ENCODE data around the gene IGSF8.
A peak's percentile ranks its signal among the peaks of the same experiment; 100 is the strongest.
"Not testable (repeated sequence)": the region's sequence is repeated elsewhere in the genome, so short reads cannot be mapped to it uniquely, and the experiment has no call there.

The IGSF8 gene

DNA sequence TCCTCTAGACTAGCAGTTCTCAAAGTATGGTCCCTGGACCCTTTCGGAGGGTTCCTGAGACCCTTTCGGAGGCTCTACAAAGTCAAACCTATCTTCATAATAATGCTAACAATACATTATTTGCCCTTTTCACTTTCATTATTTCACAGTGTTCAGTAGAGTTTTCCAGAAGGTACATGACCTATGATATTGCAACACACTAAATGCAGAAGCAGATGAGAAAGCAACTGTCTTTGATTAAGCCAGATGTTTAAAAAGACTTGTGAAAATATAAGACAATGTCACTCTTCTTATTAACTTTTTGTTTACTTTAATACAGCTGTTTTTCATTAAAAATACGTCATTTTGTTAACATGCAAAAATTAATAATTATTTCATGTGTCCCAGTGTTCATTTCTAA lies 34.3 kb downstream of the IGSF8 start:
- no peak for DNase-seq

DNA sequence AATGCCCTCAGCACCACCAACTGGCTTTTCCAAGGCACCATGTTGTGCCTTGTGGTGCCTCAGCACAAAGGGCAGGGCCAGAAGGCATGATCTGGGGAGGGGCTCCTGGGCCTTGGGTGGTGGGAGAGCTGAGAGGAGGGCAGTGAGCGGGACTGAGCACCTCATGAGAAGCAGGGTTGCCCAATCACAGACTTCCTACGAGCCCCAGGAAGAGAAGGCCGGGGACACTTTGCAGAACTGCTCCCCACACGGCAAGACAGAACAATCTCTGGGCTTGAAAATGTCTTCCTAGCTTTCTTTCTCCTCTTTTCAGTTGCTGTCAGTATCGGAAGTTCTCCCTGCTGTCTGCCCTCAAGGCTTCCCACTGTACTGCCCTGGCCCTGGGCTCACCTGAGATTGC lies 35.2 kb downstream of the IGSF8 start:
- DNase-seq = no peak

DNA sequence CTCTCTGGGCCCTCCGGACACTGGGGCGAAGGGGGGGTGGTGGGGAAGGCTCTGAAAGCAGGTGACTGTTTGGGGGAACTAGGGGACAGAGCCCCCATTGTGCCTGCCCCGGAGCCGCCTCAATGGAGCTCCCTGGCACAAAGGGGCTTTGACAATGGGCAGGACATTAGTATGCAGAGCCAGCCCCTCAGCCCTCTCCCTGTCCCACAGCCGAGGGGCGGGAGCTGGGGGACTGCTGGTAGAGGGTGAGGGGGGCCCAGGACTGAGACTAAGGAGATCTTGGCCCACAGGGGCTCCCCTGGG lies 36.2 kb downstream of the IGSF8 start:
- no peak for DNase-seq

DNA sequence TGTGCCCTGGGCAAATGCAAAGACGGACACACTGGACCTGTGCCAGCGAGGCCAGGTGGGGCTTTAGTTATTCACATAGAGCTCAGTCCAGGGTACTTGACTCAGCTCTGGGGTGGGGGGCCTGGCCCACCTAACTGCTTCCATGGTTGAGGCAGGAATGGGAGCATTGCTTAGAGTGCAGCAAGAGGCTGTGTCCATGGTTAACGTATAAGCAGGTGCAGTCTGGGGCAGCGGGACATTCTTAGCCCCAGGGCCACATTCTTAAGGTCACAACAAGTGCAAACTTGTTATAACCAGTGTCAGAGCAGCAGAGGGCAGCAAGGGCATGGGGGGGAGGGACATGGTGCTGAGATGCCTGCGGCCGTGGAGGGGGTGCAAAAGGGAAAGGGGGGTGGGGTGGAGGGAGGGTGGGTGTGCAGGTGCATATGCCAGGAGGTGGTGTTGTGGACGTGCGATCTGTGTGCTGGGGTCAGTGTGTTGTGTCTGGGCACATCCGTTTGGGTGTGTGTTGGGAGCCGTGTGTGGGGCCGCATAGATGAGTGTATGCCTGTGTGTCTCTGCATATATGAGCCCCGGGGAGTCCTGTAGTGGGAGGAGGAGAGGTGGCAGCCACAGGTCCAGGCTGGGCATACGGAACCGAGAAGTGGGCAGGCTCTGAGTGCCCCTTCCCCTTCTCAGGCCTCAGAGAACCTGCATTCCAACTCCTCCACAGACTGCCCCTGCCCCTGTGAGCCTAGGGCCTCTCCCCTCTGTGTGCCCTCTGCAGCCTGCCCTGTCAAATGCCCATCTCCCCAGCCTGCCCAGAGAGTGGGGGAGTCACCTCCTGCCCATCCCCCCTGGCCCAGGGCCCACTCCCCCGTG lies 36.8 kb downstream of the IGSF8 start:
- no peak for DNase-seq

DNA sequence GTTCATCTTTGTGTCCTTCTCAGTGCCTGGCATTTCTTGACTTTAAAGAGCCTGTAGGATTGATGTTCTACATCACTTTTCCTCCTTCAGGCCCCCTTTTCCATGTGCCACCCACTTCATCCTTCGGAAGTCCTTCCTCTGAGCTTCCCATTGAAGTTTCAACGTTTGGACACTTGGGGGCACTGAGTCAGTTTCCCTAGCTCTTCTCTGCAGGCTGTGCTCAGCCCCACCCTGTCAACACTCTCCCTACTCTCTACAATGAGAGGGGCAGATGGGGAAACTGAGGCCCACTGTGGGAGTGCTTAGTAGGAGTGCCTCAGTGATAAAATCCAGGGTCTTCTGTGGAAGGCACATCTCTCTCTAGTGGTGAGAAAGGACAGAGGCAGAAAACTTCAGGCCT lies 40.3 kb downstream of the IGSF8 start:
- DNase-seq = no peak

DNA sequence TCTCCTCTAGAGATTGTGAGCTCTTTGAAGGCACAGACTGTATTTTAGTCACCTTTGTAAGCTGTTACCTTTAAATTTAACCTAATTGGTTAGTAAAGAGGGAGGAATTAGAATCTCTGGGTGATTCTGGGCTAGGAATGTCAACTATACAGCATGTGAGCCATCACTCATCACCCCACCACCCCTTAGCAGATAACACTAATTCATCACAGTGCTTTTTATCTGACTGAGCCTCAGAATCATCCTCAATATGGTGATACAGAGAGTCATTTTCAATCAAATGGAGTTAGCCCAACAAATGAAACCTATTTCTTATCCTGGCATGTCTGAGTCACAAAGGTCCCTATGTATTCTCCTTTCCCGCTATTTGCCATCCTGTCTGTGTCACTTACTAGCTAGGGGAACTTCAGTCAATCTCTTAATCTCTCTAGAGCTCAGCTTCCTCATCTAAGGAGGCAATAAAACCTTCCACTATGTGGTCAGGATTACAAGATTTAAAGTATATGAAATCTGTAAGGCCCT lies 41.7 kb downstream of the IGSF8 start:
- no peak for DNase-seq

DNA sequence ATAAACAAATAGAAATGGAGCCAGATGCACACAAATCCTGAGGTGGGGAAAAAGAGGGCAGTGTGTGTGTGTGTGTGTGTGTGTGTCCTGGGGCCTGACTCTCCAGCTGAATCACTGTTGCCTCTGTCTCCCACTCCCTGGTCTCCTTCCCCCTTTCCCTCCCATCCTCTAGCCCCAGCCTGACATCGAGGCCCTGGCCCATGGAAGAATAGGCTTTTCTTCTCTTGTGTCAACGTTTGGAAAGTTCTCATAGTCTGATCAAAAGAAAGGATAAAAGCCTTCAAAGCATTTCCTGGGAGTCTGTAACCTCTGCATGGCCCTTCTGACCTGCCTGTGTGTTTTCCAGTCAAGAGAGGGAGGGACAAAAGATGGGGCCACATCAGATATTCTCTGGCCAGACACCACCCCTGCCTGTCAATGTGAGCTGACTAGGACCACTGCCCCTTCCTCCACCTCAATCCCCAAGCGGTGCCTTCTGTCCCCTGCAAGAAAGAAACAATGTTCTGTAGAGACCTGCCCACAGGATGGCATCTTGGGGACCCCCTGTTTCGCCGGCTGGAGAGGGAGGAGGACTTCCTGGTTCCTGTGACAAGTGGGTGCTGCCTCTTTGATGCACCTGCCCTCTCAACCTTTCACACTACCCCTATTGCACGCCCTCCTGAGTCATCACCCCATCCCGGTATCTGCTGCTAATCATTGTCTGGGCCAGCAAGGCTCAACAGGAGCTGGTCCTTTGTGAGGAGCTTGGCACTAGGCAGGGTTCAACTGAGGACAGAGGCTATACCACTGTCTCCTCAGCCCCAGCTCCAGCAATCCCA lies 44.7 kb downstream of the IGSF8 start:
- DNase-seq = no peak

DNA sequence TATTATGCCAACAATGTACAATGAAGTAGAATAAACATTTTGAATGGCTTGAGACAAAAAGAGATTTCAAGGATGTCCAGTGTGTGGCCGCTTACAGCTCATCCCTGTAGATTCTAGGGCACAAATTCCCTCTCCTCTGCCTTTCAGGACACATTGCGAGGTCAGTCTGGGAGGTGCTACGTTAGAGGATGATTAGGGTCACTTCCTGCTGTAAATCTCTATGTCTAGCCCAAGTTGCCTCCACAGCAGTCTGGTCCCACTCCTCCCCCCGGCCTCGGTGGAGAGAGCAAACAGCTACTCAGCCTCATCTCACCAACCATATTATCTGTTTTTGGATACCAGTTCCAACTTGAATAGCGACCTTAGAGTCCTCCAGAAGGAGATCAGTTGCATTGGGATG lies 45.5 kb downstream of the IGSF8 start:
- DNase-seq = no peak

DNA sequence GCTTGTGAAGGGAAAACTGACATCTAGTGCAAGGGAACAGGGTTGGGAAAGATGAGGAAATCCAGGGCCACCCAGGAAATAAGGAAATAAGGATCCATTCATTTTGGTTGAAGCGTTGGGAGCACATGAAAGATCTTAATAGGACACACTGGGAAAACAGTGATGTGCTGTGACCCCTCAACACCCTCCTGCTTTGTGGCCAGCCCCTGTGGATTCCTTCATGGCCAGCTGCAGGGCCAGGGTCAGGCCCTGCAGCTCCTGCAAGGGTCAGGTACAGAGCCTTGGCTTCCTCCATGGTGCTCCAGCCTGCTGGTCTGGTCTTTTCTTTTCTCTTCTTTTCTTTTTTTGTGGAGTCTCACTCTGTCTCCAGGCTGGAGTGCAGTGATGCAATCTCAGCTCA lies 47.8 kb downstream of the IGSF8 start:
- no peak for DNase-seq

DNA sequence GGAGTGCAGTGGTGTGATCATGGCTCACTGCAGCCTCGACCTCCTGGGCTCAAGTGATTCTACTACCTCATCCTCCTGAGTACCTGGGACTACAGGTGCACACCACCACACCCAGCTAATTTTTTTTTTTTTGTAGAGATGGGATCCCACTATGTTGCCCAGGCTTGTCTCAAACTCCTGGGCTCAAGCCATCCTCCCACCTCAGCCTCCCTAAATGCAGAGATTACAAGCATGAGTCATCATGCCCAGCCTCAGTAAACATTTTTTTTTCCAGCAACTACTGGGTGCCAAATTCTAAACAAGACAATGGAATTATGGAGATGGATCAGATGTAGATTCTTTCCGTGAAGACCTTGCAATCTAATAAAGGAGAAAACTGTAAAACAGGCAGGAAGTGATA lies 48.2 kb downstream of the IGSF8 start:
- not testable (repeated sequence) for DNase-seq

DNA sequence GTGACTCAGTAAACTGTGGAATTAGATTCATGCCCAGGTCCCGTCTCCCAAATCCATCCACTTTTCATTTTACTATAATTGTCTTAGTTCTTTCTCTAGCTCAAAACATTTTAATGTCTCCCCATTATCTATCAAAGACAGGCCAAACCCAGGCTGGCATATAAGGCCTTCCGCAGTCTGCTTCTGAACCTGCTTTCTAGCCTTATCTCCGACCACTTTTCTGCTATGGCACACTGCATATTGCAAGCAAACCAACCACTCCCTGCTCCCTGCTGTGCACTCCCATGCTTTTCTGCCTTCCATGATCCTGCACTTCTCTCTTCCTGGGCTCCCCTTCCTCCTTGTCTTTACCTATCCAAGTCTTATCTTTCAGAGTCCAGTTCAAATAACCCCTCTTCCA lies 49.3 kb downstream of the IGSF8 start:
- DNase-seq = no peak

DNA sequence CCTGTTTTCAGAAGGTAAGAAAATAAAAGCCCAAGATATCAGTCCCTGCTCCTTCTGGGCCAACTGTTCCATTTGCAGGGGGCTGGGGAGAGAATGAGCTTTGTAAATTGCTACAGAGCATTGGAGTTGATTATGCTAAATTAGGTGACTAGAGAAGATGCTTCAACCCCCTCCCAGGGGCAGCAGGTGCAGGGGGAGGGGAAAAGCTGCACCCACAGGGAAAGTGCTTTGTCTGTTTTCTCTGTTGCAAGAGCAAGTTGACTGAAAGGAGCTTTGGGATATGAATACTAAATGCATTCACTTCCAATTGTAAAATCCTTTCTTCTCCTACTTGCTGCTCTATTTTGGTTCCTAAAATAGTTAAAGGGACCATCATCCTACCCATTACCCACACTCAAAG lies 50.1 kb downstream of the IGSF8 start:
- DNase-seq = no peak

DNA sequence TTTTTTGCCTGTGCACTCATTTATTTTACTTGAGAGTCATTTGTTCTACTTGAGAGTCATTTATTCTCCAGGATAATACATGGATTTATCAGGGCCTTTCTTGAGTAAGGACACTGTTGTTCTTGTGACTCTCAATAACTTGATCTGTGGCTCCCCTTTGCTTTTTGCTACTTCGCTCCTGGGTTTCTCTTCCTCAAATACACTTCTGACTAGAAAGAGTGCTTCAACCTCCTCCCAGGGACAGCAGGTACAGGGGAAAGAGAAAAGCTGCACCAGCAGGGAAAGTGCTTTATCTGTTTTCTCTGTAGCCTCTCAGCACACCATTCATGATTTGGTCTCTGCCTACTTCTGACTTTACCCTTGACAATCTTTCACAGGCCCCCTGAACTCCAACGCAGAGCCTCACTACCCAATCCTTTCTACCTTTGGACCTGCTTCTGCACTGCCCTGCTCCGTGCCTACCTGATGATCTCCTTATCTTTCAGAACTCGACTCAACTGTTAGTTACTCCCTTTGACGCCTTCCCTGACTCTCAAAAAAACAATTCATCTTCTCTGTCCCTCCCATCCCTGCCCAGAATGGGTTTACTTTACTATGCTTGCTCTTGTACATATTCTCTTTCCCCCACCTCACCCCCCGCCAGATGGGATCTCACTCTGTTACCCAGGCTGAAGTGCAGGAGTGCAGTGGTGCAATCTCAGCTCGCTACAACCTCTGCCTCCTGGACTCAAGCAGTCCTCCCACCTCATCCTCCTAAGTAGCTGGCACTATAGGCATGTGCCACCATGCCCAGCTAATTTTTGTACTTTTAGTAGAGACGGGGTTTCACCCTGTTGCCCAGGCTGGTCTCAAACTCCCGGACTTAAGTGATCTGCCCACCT lies 51.1 kb downstream of the IGSF8 start:
- DNase-seq = no peak

DNA sequence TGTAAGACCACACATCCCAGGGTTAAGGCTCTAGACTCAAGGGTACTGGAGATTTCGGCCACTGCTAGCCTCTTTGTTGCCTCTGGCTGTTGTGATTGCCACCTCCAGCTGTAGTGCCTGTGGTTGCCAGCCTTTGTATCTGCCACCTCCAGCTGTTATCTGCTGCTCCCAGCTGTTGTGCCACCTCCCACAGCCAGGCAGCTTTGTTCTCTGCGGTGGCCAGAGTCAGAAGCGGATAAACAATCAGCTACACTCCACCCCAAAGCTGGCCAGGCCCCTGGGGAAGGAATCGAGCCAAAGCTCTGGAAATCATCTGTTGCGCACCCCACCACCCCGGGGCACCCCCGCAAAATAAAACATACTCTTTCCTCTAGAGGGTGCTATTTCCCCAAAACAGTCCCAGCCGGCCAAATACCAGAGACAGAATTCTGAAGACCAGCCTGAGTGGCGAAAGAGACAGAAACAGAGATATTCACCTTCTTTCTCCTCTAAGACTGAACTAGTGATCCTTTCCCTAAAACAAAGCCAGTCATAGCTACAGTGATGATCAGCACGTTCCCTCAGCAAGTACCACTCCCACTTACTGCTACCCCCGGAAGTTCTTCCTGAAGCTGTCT lies 51.8 kb downstream of the IGSF8 start:
- DNase-seq = peak; percentile 39

DNA sequence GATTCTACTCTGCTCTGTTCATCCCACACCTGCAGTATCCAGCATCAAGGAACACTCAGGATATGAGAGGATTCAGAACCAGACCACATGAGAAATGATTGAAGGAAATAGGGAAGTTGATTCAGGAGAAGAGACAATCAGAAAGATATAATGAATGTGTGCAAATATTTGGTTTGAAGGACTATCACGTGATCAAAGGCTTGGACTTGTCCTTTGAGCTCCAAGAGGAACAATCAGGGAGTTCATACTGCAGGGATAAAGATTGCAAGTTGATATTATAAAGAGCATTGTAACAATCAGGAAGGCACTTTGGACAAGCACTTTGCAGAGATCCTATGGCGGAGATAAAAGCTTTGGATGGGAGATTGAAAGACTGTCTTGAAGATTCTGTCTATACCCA lies 52.8 kb downstream of the IGSF8 start:
- no peak for DNase-seq

DNA sequence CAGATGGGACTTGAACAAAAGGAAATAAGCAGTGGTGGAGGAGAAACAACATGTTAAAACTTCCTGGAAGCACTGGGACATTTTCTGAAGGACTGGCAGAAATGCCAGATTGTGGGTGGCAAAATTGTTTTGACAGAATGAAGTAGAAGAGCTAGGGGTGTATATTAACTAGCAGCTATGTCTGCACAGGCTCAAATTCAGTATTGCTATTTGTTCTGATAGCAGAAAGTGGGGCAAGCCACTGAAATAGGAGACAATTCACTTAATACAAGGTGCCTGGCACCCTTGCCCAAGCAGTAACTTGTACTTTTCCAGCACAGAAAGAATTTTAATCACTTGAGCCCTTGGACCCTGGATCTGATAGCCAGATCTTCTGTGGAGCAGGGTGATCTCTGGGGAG lies 54.9 kb downstream of the IGSF8 start:
- no peak for DNase-seq
